Psoas muscle (tissue), 8 donors: Measurements from ENCODE around the gene SHANK1. TPM values are rescaled to one million over a fixed set of nuclear protein-coding genes. Genes with fewer than 3 reads are reported as not detected.
"Not testable (repeated sequence)": the region's sequence is repeated elsewhere in the genome, so short reads cannot be mapped to it uniquely, and the experiment has no call there.

Source experiments
- ATAC-seq, 4 donors: fragments of 200-7000 bp; cut with Tn5 transposase; one replicate each; pipeline ENCODE4 v1.9.1; 2020; ENCODE audit warnings: moderate library complexity in 3 of 4, mild to moderate bottlenecking in 2 of 4
- DNase-seq, 2 donors: peaks; one replicate each; pipeline ENCODE4 v3.0.0-alpha.2; 2020
- H3K27ac ChIP-seq: fragments of 200-600 bp; one replicate; pipeline ENCODE4 v1.8.0; 2022
- H3K27me3 ChIP-seq, 3 donors: fragments of 200-600 bp in 1 of 3; one replicate each; pipeline versions ENCODE4 v1.6.1 to v1.8.0; 2013 to 2022; ENCODE audit warnings: low read length in 2 of 3, mild to moderate bottlenecking in 2 of 3, moderate library complexity in 1 of 3; ENCODE audit not compliant: insufficient read depth in 3 of 3
- H3K36me3 ChIP-seq, 2 donors: fragments of 200-600 bp in 1 of 2; one replicate each; pipeline versions ENCODE4 v1.6.1 to v1.8.0; 2013 to 2022; ENCODE audit warnings: low read depth in 1 of 2, mild to moderate bottlenecking in 1 of 2, moderate library complexity in 1 of 2; ENCODE audit not compliant: insufficient read depth in 1 of 2
- H3K4me1 ChIP-seq: fragments of 200-600 bp; one replicate; pipeline ENCODE4 v1.8.0; 2022
- H3K4me3 ChIP-seq: fragments of 200-600 bp; one replicate; pipeline ENCODE4 v1.8.0; 2022; ENCODE audit warnings: mild to moderate bottlenecking
- H3K9me3 ChIP-seq: fragments of 200-600 bp; one replicate; pipeline ENCODE4 v1.8.0; 2022
- CTCF ChIP-seq: fragments of 200-600 bp; IDR thresholded peaks from one replicate; pipeline ENCODE4 v1.8.0; 2022; ENCODE audit warnings: antibody characterized with exemption
- WGBS, 3 donors: extraction: QIAGEN DNeasy Blood & Tissue Kit; methylation state at CpG; one replicate each; pipeline versions ENCODE4 v1.1.6 to v1.1.7; 2013; 5-methylcytosine and 5-hydroxymethylcytosine counted together
- intact Hi-C, 2 donors: fragments of 100-400 bp; cut with DNase I; formaldehyde crosslinking; loops; one replicate each; pipeline versions ENCODE4 v1.11.0 to v1.14.2; 2022
- polyA plus RNA-seq, 3 donors: library from polyadenylated mRNA; stranded (reverse); fragments of 200-250 nt; gene quantifications; one replicate each; pipeline ENCODE4 v1.2.3, GENCODE V29; 2013
- total RNA-seq, 4 donors: library from RNA; stranded (reverse); fragmentation: NEBNext Ultra II Directional in 2 of 4; extraction: Animal tissue kit (Norgen Biotek cat#: 25700) in 2 of 4; gene quantifications; one replicate each; pipeline versions ENCODE4 v1.2.1 to v1.2.4, GENCODE V29; 2021 to 2023
- donor health status: healthy with polysubstance abuse.
- donor health status: DM: no; HTN: no; CAD: no; lungs with moderate emphysema.
- donor health status: Bipolar disorder and iron deficiency.
- donor health status: healthy.
- donor health status: DM: yes; HTN: yes; CAD: no.
- donor health status: DM: no; HTN: no; CAD: no.
- donor health status: DM: no; HTN: no; CAD: no.
- donor health status: DM: yes; HTN: yes; CAD: no.

SHANK1 gene
- total and polyA plus RNA-seq, 7 donors = 0.14 to 1.3 (median 0.39) TPM; not detected in 2

- Histone ChIP-seq H3K9me3 (no peaks in the 10 kb centered on the region), H3K27me3 (peaks cover 0 to 7% (median 0%) of the 10 kb centered on the region in 3 donors), H3K4me3 (no peak overlapping the region), H3K36me3 (no peaks in the 10 kb centered on the region), H3K4me1 (no peaks in the 10 kb centered on the region), H3K27ac (no peak overlapping the region)
- WGBS, 3 donors = 70 to 85% (median 76%) methylated on average over 4 of the region's 4 CpGs
- TF ChIP-seq CTCF = no peak
- ATAC-seq (no peak), DNase-seq (no peak)
- intact Hi-C loops = no loop called here
These were observed 40.3 kb upstream of the SHANK1 start for GRCh38 chr19:50759886-50760285.

- H3K36me3 ChIP-seq, intact Hi-C loops, DNase-seq, H3K27ac ChIP-seq, H3K4me1 ChIP-seq, ATAC-seq, H3K9me3 ChIP-seq, H3K27me3 ChIP-seq, H3K4me3 ChIP-seq: not testable (repeated sequence)
- 71 to 82% (median 76%) methylated on average over 11 to 18 of the region's 18 CpGs for WGBS, 3 donors
These were observed 39.5 kb upstream of the SHANK1 start for GRCh38 chr19:50759076-50759475.

- 80 to 92% (median 89%) methylated on average over 3 of the region's 3 CpGs for WGBS, 3 donors
- DNase-seq, H3K27me3 ChIP-seq, H3K27ac ChIP-seq, ATAC-seq, H3K9me3 ChIP-seq, H3K4me1 ChIP-seq, H3K4me3 ChIP-seq, H3K36me3 ChIP-seq, intact Hi-C loops: not testable (repeated sequence)
These were observed 38.0 kb upstream of the SHANK1 start for GRCh38 chr19:50757624-50758023.

DNA sequence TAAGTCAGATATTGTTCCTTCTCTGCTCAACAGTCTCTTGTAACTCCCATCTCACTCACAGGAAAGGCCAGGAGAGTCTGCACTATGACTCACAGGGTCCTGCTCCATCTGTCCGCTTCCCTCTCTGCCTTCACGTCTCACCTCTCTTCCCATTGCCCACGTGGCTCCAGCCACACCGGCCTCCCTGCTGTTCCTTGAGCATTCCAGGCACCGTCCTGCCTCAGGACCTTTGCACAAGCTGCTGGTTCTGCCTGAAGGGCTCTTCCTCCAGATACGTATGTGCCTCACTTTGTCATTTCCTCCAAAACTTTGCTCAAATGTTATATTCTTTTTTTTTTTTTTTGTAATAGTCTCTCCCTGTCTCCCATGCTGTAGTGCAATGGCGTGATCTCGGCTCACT, 36.6 kb upstream of the SHANK1 start:
- WGBS, 3 donors = 60 to 69% (median 63%) methylated on average over 8 of the region's 8 CpGs
- ATAC-seq, H3K27me3 ChIP-seq, H3K36me3 ChIP-seq, intact Hi-C loops, DNase-seq, H3K9me3 ChIP-seq, H3K4me1 ChIP-seq, H3K27ac ChIP-seq, H3K4me3 ChIP-seq: not testable (repeated sequence)

DNA sequence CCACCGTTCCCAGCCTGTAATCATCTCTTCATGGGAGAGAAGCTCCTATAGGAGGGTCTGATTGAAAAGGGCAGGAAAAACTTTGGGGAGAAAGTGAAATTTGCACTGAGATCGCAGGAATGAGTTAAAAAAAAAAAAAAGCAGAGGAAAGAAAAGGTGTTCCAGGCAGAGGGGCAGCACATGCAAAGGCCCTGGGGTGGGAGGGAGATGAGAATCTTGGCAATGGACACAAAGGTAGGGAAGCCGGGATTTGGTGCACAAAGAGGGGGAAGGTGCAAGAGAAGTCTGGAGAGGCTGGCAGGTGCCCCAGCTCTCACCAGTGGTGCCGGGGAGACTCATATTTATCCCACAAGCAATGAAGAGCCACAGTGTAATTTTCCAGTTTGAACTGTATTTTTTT, 34.3 kb upstream of the SHANK1 start:
- Histone ChIP-seq H3K27ac (no peak overlapping the region), H3K27me3 (no peaks in the 10 kb centered on the region), H3K36me3 (no peaks in the 10 kb centered on the region), H3K4me3 (no peak overlapping the region), H3K4me1 (no peaks in the 10 kb centered on the region), H3K9me3 (no peaks in the 10 kb centered on the region)
- intact Hi-C loops = no loop called here
- no peak for ATAC-seq
- no peak for DNase-seq
- TF ChIP-seq CTCF = no peak
- 71 to 90% (median 74%) methylated on average over 4 of the region's 4 CpGs for WGBS, 3 donors

DNA sequence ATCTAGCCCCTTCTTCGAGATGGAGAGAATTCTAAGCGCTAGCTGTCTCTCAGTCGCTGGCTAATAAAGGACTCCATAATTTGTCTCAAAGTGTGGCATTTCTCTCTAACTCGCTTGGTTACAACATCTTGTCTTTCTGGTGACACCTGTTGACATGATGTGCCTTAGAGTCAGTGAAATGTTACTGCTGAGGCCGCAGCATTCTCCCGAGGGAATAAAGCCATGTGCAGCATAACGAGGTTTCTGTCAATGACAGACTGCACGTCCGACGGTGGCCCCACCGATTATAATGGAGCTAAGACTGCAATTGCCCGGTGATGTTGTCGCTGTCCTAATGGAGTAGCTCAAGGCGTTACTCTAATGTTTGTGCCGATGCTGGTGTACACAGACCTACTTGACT, 30.4 kb upstream of the SHANK1 start:
- Histone ChIP-seq H3K27me3 (peaks cover 0 to 3% (median 0%) of the 10 kb centered on the region in 3 donors), H3K27ac (no peak overlapping the region), H3K9me3 (no peaks in the 10 kb centered on the region), H3K4me1 (no peaks in the 10 kb centered on the region), H3K36me3 (no peaks in the 10 kb centered on the region), H3K4me3 (no peak overlapping the region)
- TF ChIP-seq CTCF = no peak
- DNase-seq = no peak
- intact Hi-C loops = no loop called here
- ATAC-seq = no peak
- WGBS, 3 donors = 46 to 53% (median 47%) methylated on average over 15 of the region's 15 CpGs
